ENCODE data around the gene RSBN1L. TPM values are rescaled to one million over a fixed set of nuclear protein-coding genes. Genes with fewer than 3 reads are reported as not detected.

RSBN1L gene
- total and polyA plus RNA-seq, 4 donors = 7.3 to 53.2 (median 12.9) TPM

GRCh38 chr7:77693830-77694583 lies 2.3 kb upstream of the RSBN1L start:
- ATAC-seq (ENCODE audit: insufficient read depth, low FRiP score) (no peak), DNase-seq (no peak)
- peaks cover 2 to 29% (median 15%) of the 10 kb centered on the region in 5 donors for H3K4me1 ChIP-seq (ENCODE audit: control insufficient read depth in 5 of 5, insufficient read depth in 5 of 5, low read length in 5 of 5)
- H3K9ac ChIP-seq (ENCODE audit: insufficient read depth in 1 of 2, low read length in 2 of 2) = no peak overlapping the region
- H3K9me3 ChIP-seq (ENCODE audit: control insufficient read depth in 4 of 4, insufficient read depth in 3 of 4, low read length in 3 of 4) = no peaks in the 10 kb centered on the region
- no peak overlapping the region for H3K4me3 ChIP-seq
- 75 to 86% methylated on average over 14 of the region's 14 CpGs for WGBS, 2 donors
- peaks cover 0 to 4% (median under 1%) of the 10 kb centered on the region in 4 donors for H3K36me3 ChIP-seq (ENCODE audit: control insufficient read depth in 4 of 4, insufficient read depth in 4 of 4, low read length in 4 of 4)
- H3K27me3 ChIP-seq (ENCODE audit: control insufficient read depth in 3 of 3, insufficient read depth in 3 of 3, low read length in 2 of 3) = no peaks in the 10 kb centered on the region
- no peak overlapping the region for H3K27ac ChIP-seq (ENCODE audit: low read depth in 1 of 2, low read length in 1 of 2)
- no peak for TF ChIP-seq CTCF (IDR thresholded peaks at IDR 0.05; ENCODE audit: control extremely low read depth, extremely low read depth)

GRCh38 chr7:77696643-77697534 lies 630 bp downstream of the RSBN1L start:
- Histone ChIP-seq H3K9me3 (ENCODE audit: control insufficient read depth in 4 of 4, insufficient read depth in 3 of 4, low read length in 3 of 4) (no peaks in the 10 kb centered on the region), H3K27ac (ENCODE audit: low read depth in 1 of 2, low read length in 1 of 2) (peak overlapping the region; percentile 87 to 99), H3K36me3 (ENCODE audit: control insufficient read depth in 4 of 4, insufficient read depth in 4 of 4, low read length in 4 of 4) (peaks cover 0 to 4% (median 0%) of the 10 kb centered on the region in 4 donors), H3K4me3 (peak overlapping the region; percentile 98), H3K4me1 (ENCODE audit: control insufficient read depth in 5 of 5, insufficient read depth in 5 of 5, low read length in 5 of 5) (peaks cover 2 to 34% (median 18%) of the 10 kb centered on the region in 5 donors), H3K27me3 (ENCODE audit: control insufficient read depth in 3 of 3, insufficient read depth in 3 of 3, low read length in 2 of 3) (no peaks in the 10 kb centered on the region), H3K9ac (ENCODE audit: insufficient read depth in 1 of 2, low read length in 2 of 2) (peak overlapping the region; percentile 63 to 90)
- ATAC-seq (ENCODE audit: insufficient read depth, low FRiP score) (peak; percentile 40), DNase-seq (peak; percentile 63 to 77 (median 73))
- no peak for TF ChIP-seq CTCF (IDR thresholded peaks at IDR 0.05; ENCODE audit: control extremely low read depth, extremely low read depth)
- 0% methylated on average over 61 to 66 of the region's 67 CpGs for WGBS, 2 donors

- peak overlapping the region; percentile 87 to 99 for H3K27ac ChIP-seq (ENCODE audit: low read depth in 1 of 2, low read length in 1 of 2)
- peaks cover 2 to 34% (median 17%) of the 10 kb centered on the region in 5 donors for H3K4me1 ChIP-seq (ENCODE audit: control insufficient read depth in 5 of 5, insufficient read depth in 5 of 5, low read length in 5 of 5)
- no peaks in the 10 kb centered on the region for H3K9me3 ChIP-seq (ENCODE audit: control insufficient read depth in 4 of 4, insufficient read depth in 3 of 4, low read length in 3 of 4)
- ATAC-seq (ENCODE audit: insufficient read depth, low FRiP score) = no peak
- no peaks in the 10 kb centered on the region for H3K27me3 ChIP-seq (ENCODE audit: control insufficient read depth in 3 of 3, insufficient read depth in 3 of 3, low read length in 2 of 3)
- TF ChIP-seq CTCF (IDR thresholded peaks at IDR 0.05; ENCODE audit: control extremely low read depth, extremely low read depth) = no peak
- peaks cover 0 to 4% (median 0%) of the 10 kb centered on the region in 4 donors for H3K36me3 ChIP-seq (ENCODE audit: control insufficient read depth in 4 of 4, insufficient read depth in 4 of 4, low read length in 4 of 4)
- 1% methylated on average over 10 of the region's 10 CpGs for WGBS, 2 donors
- no peak for DNase-seq
- H3K9ac ChIP-seq (ENCODE audit: insufficient read depth in 1 of 2, low read length in 2 of 2) = peak overlapping the region; percentile 57 to 88
- peak overlapping the region; percentile 98 for H3K4me3 ChIP-seq
Observed at GRCh38 chr7:77697535-77697831, 1.2 kb downstream of the RSBN1L start.
